Psoas muscle (tissue), 8 donors: ENCODE measurements around the gene TMTC2. TPM values are rescaled to one million over a fixed set of nuclear protein-coding genes. Genes with fewer than 3 reads are reported as not detected.

Source experiments
- ATAC-seq, 4 donors: fragments of 200-7000 bp; cut with Tn5 transposase; one replicate each; pipeline ENCODE4 v1.9.1; 2020; ENCODE audit warnings: moderate library complexity in 3 of 4, mild to moderate bottlenecking in 2 of 4
- DNase-seq, 2 donors: peaks; one replicate each; pipeline ENCODE4 v3.0.0-alpha.2; 2020
- H3K27ac ChIP-seq: fragments of 200-600 bp; one replicate; pipeline ENCODE4 v1.8.0; 2022
- H3K27me3 ChIP-seq, 3 donors: fragments of 200-600 bp in 1 of 3; one replicate each; pipeline versions ENCODE4 v1.6.1 to v1.8.0; 2013 to 2022; ENCODE audit warnings: low read length in 2 of 3, mild to moderate bottlenecking in 2 of 3, moderate library complexity in 1 of 3; ENCODE audit not compliant: insufficient read depth in 3 of 3
- H3K36me3 ChIP-seq, 2 donors: fragments of 200-600 bp in 1 of 2; one replicate each; pipeline versions ENCODE4 v1.6.1 to v1.8.0; 2013 to 2022; ENCODE audit warnings: low read depth in 1 of 2, mild to moderate bottlenecking in 1 of 2, moderate library complexity in 1 of 2; ENCODE audit not compliant: insufficient read depth in 1 of 2
- H3K4me1 ChIP-seq: fragments of 200-600 bp; one replicate; pipeline ENCODE4 v1.8.0; 2022
- H3K4me3 ChIP-seq: fragments of 200-600 bp; one replicate; pipeline ENCODE4 v1.8.0; 2022; ENCODE audit warnings: mild to moderate bottlenecking
- H3K9me3 ChIP-seq: fragments of 200-600 bp; one replicate; pipeline ENCODE4 v1.8.0; 2022
- CTCF ChIP-seq: fragments of 200-600 bp; IDR thresholded peaks from one replicate; pipeline ENCODE4 v1.8.0; 2022; ENCODE audit warnings: antibody characterized with exemption
- WGBS, 3 donors: extraction: QIAGEN DNeasy Blood & Tissue Kit; methylation state at CpG; one replicate each; pipeline versions ENCODE4 v1.1.6 to v1.1.7; 2013; 5-methylcytosine and 5-hydroxymethylcytosine counted together
- intact Hi-C, 2 donors: fragments of 100-400 bp; cut with DNase I; formaldehyde crosslinking; loops; one replicate each; pipeline versions ENCODE4 v1.11.0 to v1.14.2; 2022
- polyA plus RNA-seq, 3 donors: library from polyadenylated mRNA; stranded (reverse); fragments of 200-250 nt; gene quantifications; one replicate each; pipeline ENCODE4 v1.2.3, GENCODE V29; 2013
- total RNA-seq, 4 donors: library from RNA; stranded (reverse); fragmentation: NEBNext Ultra II Directional in 2 of 4; extraction: Animal tissue kit (Norgen Biotek cat#: 25700) in 2 of 4; gene quantifications; one replicate each; pipeline versions ENCODE4 v1.2.1 to v1.2.4, GENCODE V29; 2021 to 2023
- donor health status: healthy with polysubstance abuse.
- donor health status: DM: no; HTN: no; CAD: no; lungs with moderate emphysema.
- donor health status: Bipolar disorder and iron deficiency.
- donor health status: healthy.
- donor health status: DM: yes; HTN: yes; CAD: no.
- donor health status: DM: no; HTN: no; CAD: no.
- donor health status: DM: no; HTN: no; CAD: no.
- donor health status: DM: yes; HTN: yes; CAD: no.

Gene TMTC2
- total and polyA plus RNA-seq, 7 donors = 0.85 to 2.7 (median 1.8) TPM

- 76 to 84% (median 81%) methylated on average over 3 of the region's 3 CpGs for WGBS, 3 donors
- no peaks in the 10 kb centered on the region for H3K9me3 ChIP-seq
- intact Hi-C loops = no loop called here
- DNase-seq = no peak
- H3K36me3 ChIP-seq = no peaks in the 10 kb centered on the region
- H3K27ac ChIP-seq = no peak overlapping the region
- no peaks in the 10 kb centered on the region for H3K27me3 ChIP-seq
- H3K4me1 ChIP-seq = no peaks in the 10 kb centered on the region
- TF ChIP-seq CTCF = no peak
- no peak for ATAC-seq
- H3K4me3 ChIP-seq = no peak overlapping the region
Measured at GRCh38 chr12:82866946-82867345, 180.2 kb downstream of the TMTC2 start.

- WGBS, 3 donors = 61 to 65% (median 61%) methylated on average over 6 of the region's 6 CpGs
- intact Hi-C loops = no loop called here
- H3K4me1 ChIP-seq = no peaks in the 10 kb centered on the region
- no peak for ATAC-seq
- no peaks in the 10 kb centered on the region for H3K9me3 ChIP-seq
- H3K4me3 ChIP-seq = no peak overlapping the region
- no peaks in the 10 kb centered on the region for H3K27me3 ChIP-seq
- no peak for DNase-seq
- no peaks in the 10 kb centered on the region for H3K36me3 ChIP-seq
- TF ChIP-seq CTCF = no peak
- H3K27ac ChIP-seq = no peak overlapping the region
Measured at GRCh38 chr12:82867762-82868500, 181.2 kb downstream of the TMTC2 start.

GRCh38 chr12:82870771-82871377 is 184.2 kb downstream of the TMTC2 start:
- intact Hi-C loops = no loop called here
- Histone ChIP-seq H3K4me3 (no peak overlapping the region), H3K9me3 (no peaks in the 10 kb centered on the region), H3K4me1 (no peaks in the 10 kb centered on the region), H3K27ac (no peak overlapping the region), H3K27me3 (no peaks in the 10 kb centered on the region), H3K36me3 (no peaks in the 10 kb centered on the region)
- DNase-seq = no peak
- no peak for ATAC-seq
- TF ChIP-seq CTCF = no peak

- H3K27me3 ChIP-seq = no peaks in the 10 kb centered on the region
- no peak for DNase-seq
- TF ChIP-seq CTCF = no peak
- H3K36me3 ChIP-seq = no peaks in the 10 kb centered on the region
- H3K9me3 ChIP-seq = no peaks in the 10 kb centered on the region
- WGBS, 3 donors = 79 to 86% (median 80%) methylated on average over 2 of the region's 2 CpGs
- ATAC-seq = no peak
- intact Hi-C loops = no loop called here
- H3K4me3 ChIP-seq = no peak overlapping the region
- no peaks in the 10 kb centered on the region for H3K4me1 ChIP-seq
- no peak overlapping the region for H3K27ac ChIP-seq
Measured at GRCh38 chr12:82872088-82872487, 185.4 kb downstream of the TMTC2 start.

GRCh38 chr12:82873309-82873708 is 186.6 kb downstream of the TMTC2 start:
- Histone ChIP-seq H3K27me3 (no peaks in the 10 kb centered on the region), H3K27ac (no peak overlapping the region), H3K4me3 (no peak overlapping the region), H3K9me3 (no peaks in the 10 kb centered on the region), H3K36me3 (no peaks in the 10 kb centered on the region), H3K4me1 (no peaks in the 10 kb centered on the region)
- ATAC-seq (no peak), DNase-seq (no peak)
- no peak for TF ChIP-seq CTCF
- intact Hi-C loops = no loop called here
